Right atrium auricular region (tissue), 2 donors: Measurements from ENCODE around the gene B4GALNT1. TPM values are rescaled to one million over a fixed set of nuclear protein-coding genes. Genes with fewer than 3 reads are reported as not detected.

Source experiments
- DNase-seq: peaks from one replicate; pipeline ENCODE4 v3.0.0-alpha.2; 2019; ENCODE audit warnings: low spot score
- H3K27ac ChIP-seq, 2 donors: fragments of 200-600 bp; sonication (generic); 1 replicate in 1 of 2; 2 replicates in 1 of 2; pipeline ENCODE4 v1.5.1; 2016 to 2019
- H3K27me3 ChIP-seq, 2 donors: fragments of 200-600 bp; sonication (generic); one replicate each; pipeline versions ENCODE4 v1.5.1 to v1.6.0; 2017 to 2019
- H3K36me3 ChIP-seq: fragments of 200-600 bp; sonication (generic); one replicate; pipeline ENCODE4 v1.5.1; 2016
- H3K4me1 ChIP-seq, 2 donors: fragments of 200-600 bp; sonication (generic); one replicate each; pipeline versions ENCODE4 v1.5.1 to v1.6.0; 2017 to 2019
- H3K4me3 ChIP-seq, 2 donors: fragments of 200-600 bp; sonication (generic); 1 replicate in 1 of 2; 2 replicates in 1 of 2; pipeline ENCODE4 v1.5.1; 2017 to 2019; ENCODE audit warnings: mild to moderate bottlenecking in 1 of 2, moderate library complexity in 1 of 2
- H3K9me3 ChIP-seq, 2 donors: fragments of 200-600 bp; sonication (generic); one replicate each; pipeline ENCODE4 v1.5.1; 2019
- CTCF ChIP-seq, 2 donors: fragments of 200-600 bp; sonication (generic); IDR thresholded peaks; one replicate each; pipeline ENCODE4 v1.5.1; 2019; ENCODE audit warnings: antibody characterized with exemption in 2 of 2
- total RNA-seq, 2 donors: library from RNA; depleted of rRNA; stranded (reverse); fragments of >200 nt; gene quantifications; one replicate each; pipeline ENCODE4 v1.1.0, GENCODE V29; 2016

B4GALNT1 gene
- total RNA-seq, 2 donors from 2014 or later, result 3.5 to 4.4 TPM

GRCh38 chr12:57579677-57580465 lies 53.1 kb downstream of the B4GALNT1 start:
- no peak overlapping the region for H3K27ac ChIP-seq
- no peak for DNase-seq
- no peak overlapping the region for H3K4me3 ChIP-seq
- H3K27me3 ChIP-seq, result no peaks in the 10 kb centered on the region
- H3K4me1 ChIP-seq, result no peaks in the 10 kb centered on the region
- H3K36me3 ChIP-seq, result no peaks in the 10 kb centered on the region
- no peaks in the 10 kb centered on the region for H3K9me3 ChIP-seq
- TF ChIP-seq CTCF (IDR thresholded peaks at IDR 0.05), result no peak

GRCh38 chr12:57579011-57579410 lies 54.0 kb downstream of the B4GALNT1 start:
- H3K36me3 ChIP-seq, result no peaks in the 10 kb centered on the region
- no peak for DNase-seq
- no peak for TF ChIP-seq CTCF (IDR thresholded peaks at IDR 0.05)
- no peak overlapping the region for H3K4me3 ChIP-seq
- no peaks in the 10 kb centered on the region for H3K4me1 ChIP-seq
- no peak overlapping the region for H3K27ac ChIP-seq
- H3K27me3 ChIP-seq, result no peaks in the 10 kb centered on the region
- no peaks in the 10 kb centered on the region for H3K9me3 ChIP-seq

GRCh38 chr12:57577981-57578758 lies 54.8 kb downstream of the B4GALNT1 start:
- H3K4me1 ChIP-seq, result no peaks in the 10 kb centered on the region
- no peak overlapping the region for H3K27ac ChIP-seq
- H3K36me3 ChIP-seq, result no peaks in the 10 kb centered on the region
- no peak for TF ChIP-seq CTCF (IDR thresholded peaks at IDR 0.05)
- H3K9me3 ChIP-seq, result no peaks in the 10 kb centered on the region
- no peak overlapping the region for H3K4me3 ChIP-seq
- DNase-seq, result no peak
- no peaks in the 10 kb centered on the region for H3K27me3 ChIP-seq

- H3K4me3 ChIP-seq, result no peak overlapping the region
- no peak overlapping the region for H3K27ac ChIP-seq
- H3K27me3 ChIP-seq, result no peaks in the 10 kb centered on the region
- H3K36me3 ChIP-seq, result no peaks in the 10 kb centered on the region
- no peak for DNase-seq
- no peaks in the 10 kb centered on the region for H3K9me3 ChIP-seq
- no peaks in the 10 kb centered on the region for H3K4me1 ChIP-seq
- no peak for TF ChIP-seq CTCF (IDR thresholded peaks at IDR 0.05)
Measured at GRCh38 chr12:57576613-57577160, 56.3 kb downstream of the B4GALNT1 start.

Other genes starting within 250 kb of the B4GALNT1 start
- gene R3HDM2, start 202.2 kb downstream of the B4GALNT1 start, total RNA-seq, result 10 to 100 TPM; 31.7 to 47.8 TPM
- gene INHBC, start 198.4 kb downstream of the B4GALNT1 start, total RNA-seq, result not detected
- gene INHBE, start 177.9 kb downstream of the B4GALNT1 start, total RNA-seq, result not detected
- gene GLI1, start 173.4 kb downstream of the B4GALNT1 start, total RNA-seq, result 1 to 10 TPM in 1 of 2 donors, not detected in 1; 1.2 TPM
- 1 to 10 TPM; 3.4 to 4.2 TPM for gene ARHGAP9, start 153.3 kb downstream of the B4GALNT1 start, total RNA-seq
- 10 to 100 TPM; 36.9 to 41.0 TPM for gene MARS1, start 145.1 kb downstream of the B4GALNT1 start, total RNA-seq
- 10 to 100 TPM; 19.8 to 25.0 TPM for gene DDIT3, start 112.7 kb downstream of the B4GALNT1 start, total RNA-seq
- gene MBD6, start 110.4 kb downstream of the B4GALNT1 start, total RNA-seq, result 10 to 100 TPM; 12.5 to 14.4 TPM
- gene DCTN2, start 86.0 kb downstream of the B4GALNT1 start, total RNA-seq, result 100 to 1,000 TPM; 109 to 114 TPM
- gene KIF5A, start 83.2 kb downstream of the B4GALNT1 start, total RNA-seq, result under 1 TPM; 0.11 to 0.12 TPM
- 10 to 100 TPM; 22.1 to 25.2 TPM for gene PIP4K2C, start 42.0 kb downstream of the B4GALNT1 start, total RNA-seq
- gene DTX3, start 28.4 kb downstream of the B4GALNT1 start, total RNA-seq, result 10 to 100 TPM; 22.3 to 32.5 TPM
- gene ARHGEF25, start 21.8 kb downstream of the B4GALNT1 start, total RNA-seq, result 10 to 100 TPM in 1 of 2 donors, 1 to 10 TPM in 1; 7.4 to 11.0 TPM
- 100 to 1,000 TPM; 161 to 173 TPM for gene OS9, start 60.9 kb upstream of the B4GALNT1 start, total RNA-seq
- gene AGAP2, start 105.5 kb upstream of the B4GALNT1 start, total RNA-seq, result 1 to 10 TPM in 1 of 2 donors, under 1 TPM in 1; 0.75 to 4.8 TPM
- 10 to 100 TPM; 50.3 to 59.6 TPM for gene TSPAN31, start 111.8 kb upstream of the B4GALNT1 start, total RNA-seq
- gene CDK4, start 119.1 kb upstream of the B4GALNT1 start, total RNA-seq, result 10 to 100 TPM; 32.1 to 59.7 TPM
- gene MARCHF9, start 121.9 kb upstream of the B4GALNT1 start, total RNA-seq, result 10 to 100 TPM in 1 of 2 donors, 1 to 10 TPM in 1; 8.4 to 11.6 TPM
- gene CYP27B1, start 133.9 kb upstream of the B4GALNT1 start, total RNA-seq, result under 1 TPM; 0.28 to 0.33 TPM
- gene METTL1, start 138.9 kb upstream of the B4GALNT1 start, total RNA-seq, result 1 to 10 TPM; 1.5 to 8.5 TPM
- 1 to 10 TPM; 1.9 to 3.6 TPM for gene EEF1AKMT3, start 139.4 kb upstream of the B4GALNT1 start, total RNA-seq
- gene TSFM, start 149.6 kb upstream of the B4GALNT1 start, total RNA-seq, result 10 to 100 TPM; 20.0 to 23.2 TPM
- 1 to 10 TPM; 1.3 to 2.6 TPM for gene AVIL, start 185.5 kb upstream of the B4GALNT1 start, total RNA-seq
- gene CTDSP2, start 213.5 kb upstream of the B4GALNT1 start, total RNA-seq, result 100 to 1,000 TPM in 1 of 2 donors, 10 to 100 TPM in 1; 67.6 to 105 TPM